Astrocyte of the spinal cord (primary cell): ENCODE results near the gene GRID1.

Source experiments
- DNase-seq: peaks from one replicate; pipeline ENCODE4 v3.0.0; 2011; ENCODE audit warnings: low read depth, low spot score
- H3K4me3 ChIP-seq: 2 replicates; pipeline ENCODE4 v1.5.1; 2011; ENCODE audit warnings: low read depth, mild to moderate bottlenecking, low read length, moderate library complexity
- CTCF ChIP-seq: IDR thresholded peaks from 2 replicates; pipeline ENCODE4 v1.5.1; 2012; ENCODE audit warnings: low read depth, mild to moderate bottlenecking, low read length, inconsistent platforms
- in situ Hi-C: cut with HindIII; loops from 2 replicates; pipeline ENCODE4 v1.10.0; 2017; ENCODE audit warnings: low sequenced_read_pairs

The GRID1 gene

GRCh38 chr10:86370006-86370585 is 3.5 kb upstream of the GRID1 start:
- no peak for DNase-seq
- in situ Hi-C loops = no loop called here
- no peak overlapping the region for H3K4me3 ChIP-seq
- no peak for TF ChIP-seq CTCF

- in situ Hi-C loops = no loop called here
- TF ChIP-seq CTCF = no peak
- no peak overlapping the region for H3K4me3 ChIP-seq
- no peak for DNase-seq
These were observed 2.4 kb upstream of the GRID1 start for GRCh38 chr10:86368987-86369386.

- DNase-seq = no peak
- TF ChIP-seq CTCF = no peak
- in situ Hi-C loops = no loop called here
- H3K4me3 ChIP-seq = no peak overlapping the region
These were observed 1.5 kb upstream of the GRID1 start for GRCh38 chr10:86368046-86368445.

- in situ Hi-C loops = no loop called here
- TF ChIP-seq CTCF = no peak
- H3K4me3 ChIP-seq = no peak overlapping the region
- no peak for DNase-seq
These were observed 757 bp upstream of the GRID1 start for GRCh38 chr10:86367152-86367951.

GRCh38 chr10:86366902-86367151 is 232 bp upstream of the GRID1 start:
- H3K4me3 ChIP-seq = no peak overlapping the region
- in situ Hi-C loops = no loop called here

GRCh38 chr10:86365346-86366032 is 1.1 kb downstream of the GRID1 start:
- in situ Hi-C loops = no loop called here
- TF ChIP-seq CTCF = no peak
- H3K4me3 ChIP-seq = no peak overlapping the region
- no peak for DNase-seq

More at GRCh38 chr10:86366902-86367151, 232 bp upstream of the GRID1 start:
- no peak for DNase-seq
- TF ChIP-seq CTCF = no peak
